Keratinocyte (primary cell): Measurements from ENCODE around the gene VPS35L. TPM values are rescaled to one million over a fixed set of nuclear protein-coding genes. Genes with fewer than 3 reads are reported as not detected.

ENCODE experiments used
- DNase-seq: peaks from one replicate; pipeline ENCODE4 v3.0.0-alpha.2; 2011; ENCODE audit warnings: low read depth, missing footprints, low spot score
- FAIRE-seq: peaks from 2 replicates; lab custom pipeline; 2011; peaks lifted over from hg19 to GRCh38; lab: Jason Lieb, UNC
- H2AFZ ChIP-seq: 2 replicates; pipeline ENCODE4 v1.6.0; 2012; ENCODE audit warnings: low read length, control low read depth, inconsistent platforms; ENCODE audit not compliant: control insufficient read depth
- H3K27ac ChIP-seq: 2 replicates; pipeline ENCODE4 v1.5.1; 2011; ENCODE audit warnings: low read length; ENCODE audit not compliant: control insufficient read depth, insufficient read depth
- H3K27me3 ChIP-seq: 3 replicates; pipeline ENCODE4 v1.6.0; 2011; ENCODE audit warnings: low read length; ENCODE audit not compliant: control insufficient read depth, insufficient read depth; ENCODE audit errors: extremely low read depth
- H3K36me3 ChIP-seq, 2 experiments: 2 replicates in 1 of 2; 3 replicates in 1 of 2; pipeline ENCODE4 v1.5.1; 2011; ENCODE audit warnings: low read length in 2 of 2, mild to moderate bottlenecking in 1 of 2; ENCODE audit not compliant: control insufficient read depth in 2 of 2, insufficient read depth in 2 of 2; ENCODE audit errors: extremely low read depth in 1 of 2
- H3K4me1 ChIP-seq: 3 replicates; pipeline ENCODE4 v1.5.1; 2011; ENCODE audit warnings: low read length; ENCODE audit not compliant: control insufficient read depth, insufficient read depth; ENCODE audit errors: extremely low read depth
- H3K4me2 ChIP-seq: 3 replicates; pipeline ENCODE4 v1.6.0; 2011; ENCODE audit warnings: low read depth, low read length; ENCODE audit not compliant: control insufficient read depth, insufficient read depth; ENCODE audit errors: extremely low read depth
- H3K4me3 ChIP-seq, 3 experiments: fragments of 200-600 bp in 1 of 3; sonication (generic) in 1 of 3; 2 replicates in 2 of 3; 3 replicates in 1 of 3; pipeline ENCODE4 v1.5.1; 2011 to 2016; ENCODE audit warnings: low read length in 3 of 3, mild to moderate bottlenecking in 3 of 3, control low read depth in 2 of 3, inconsistent platforms in 1 of 3, low read depth in 1 of 3, mixed read lengths in 1 of 3, mixed run types in 1 of 3, moderate library complexity in 1 of 3; ENCODE audit not compliant: control insufficient read depth in 2 of 3, insufficient read depth in 2 of 3; ENCODE audit errors: extremely low read depth in 1 of 3
- H3K79me2 ChIP-seq: 2 replicates; pipeline ENCODE4 v1.6.0; 2012; ENCODE audit warnings: low read length; ENCODE audit not compliant: control insufficient read depth, insufficient read depth
- H3K9ac ChIP-seq: 3 replicates; pipeline ENCODE4 v1.6.0; 2011; ENCODE audit warnings: low read length; ENCODE audit not compliant: control insufficient read depth, insufficient read depth; ENCODE audit errors: extremely low read depth
- H3K9me1 ChIP-seq: 3 replicates; pipeline ENCODE4 v1.6.0; 2011; ENCODE audit warnings: low read length; ENCODE audit not compliant: control insufficient read depth, insufficient read depth; ENCODE audit errors: extremely low read depth
- H3K9me3 ChIP-seq: 2 replicates; pipeline ENCODE4 v1.5.1; 2012; ENCODE audit warnings: low read depth, low read length; ENCODE audit not compliant: control insufficient read depth
- H4K20me1 ChIP-seq: 3 replicates; pipeline ENCODE4 v1.6.0; 2011; ENCODE audit warnings: low read length; ENCODE audit not compliant: control insufficient read depth, insufficient read depth; ENCODE audit errors: extremely low read depth
- EZH2 ChIP-seq: IDR thresholded peaks from one replicate; pipeline ENCODE4 v1.6.1; 2012; ENCODE audit warnings: inconsistent platforms, mild to moderate bottlenecking, low read length, moderate library complexity
- dilution Hi-C: fragments of 300-500 bp; cut with MboI; formaldehyde crosslinking; loops from one replicate; pipeline ENCODE4 v1.7.0; 2020; ENCODE audit warnings: low sequenced_read_pairs; ENCODE audit not compliant: extremely low pct_ligation_motif_present
- polyA plus RNA-seq, 5 experiments: library from polyadenylated mRNA; depleted of rRNA in 3 of 5; stranded (reverse) in 3 of 5; stranded (forward) in 1 of 5; unstranded in 1 of 5; fragments of >200 nt; gene quantifications; 1 replicate in 1 of 5; 2 replicates in 3 of 5; 3 replicates in 1 of 5; pipeline versions ENCODE4 v1.2.1 to v1.2.3, GENCODE V29; 2011 to 2012; ENCODE audit warnings: missing spikeins in 2 of 5, low read depth in 1 of 5, low replicate concordance in 1 of 5
- TF ChIP-seq, protein P1 (sequence below), 3 experiments: IDR thresholded peaks in 1 of 3; conservative IDR thresholded peaks in 1 of 3; optimal IDR thresholded peaks in 1 of 3; 2 replicates in 2 of 3; 3 replicates in 1 of 3; pipeline versions ENCODE3 to v1.5.1; 2011; ENCODE audit warnings: low read length in 3 of 3, mild to moderate bottlenecking in 3 of 3, moderate library complexity in 2 of 3, control low read depth in 1 of 3, inconsistent platforms in 1 of 3; ENCODE audit not compliant: insufficient read depth in 2 of 3; ENCODE audit errors: extremely low read depth in 1 of 3

VPS35L gene
- polyA plus RNA-seq, 1 donor (not counting 4 experiments of a cell fraction or from before 2014, with no cell fraction given) = 22.1 TPM

DNA sequence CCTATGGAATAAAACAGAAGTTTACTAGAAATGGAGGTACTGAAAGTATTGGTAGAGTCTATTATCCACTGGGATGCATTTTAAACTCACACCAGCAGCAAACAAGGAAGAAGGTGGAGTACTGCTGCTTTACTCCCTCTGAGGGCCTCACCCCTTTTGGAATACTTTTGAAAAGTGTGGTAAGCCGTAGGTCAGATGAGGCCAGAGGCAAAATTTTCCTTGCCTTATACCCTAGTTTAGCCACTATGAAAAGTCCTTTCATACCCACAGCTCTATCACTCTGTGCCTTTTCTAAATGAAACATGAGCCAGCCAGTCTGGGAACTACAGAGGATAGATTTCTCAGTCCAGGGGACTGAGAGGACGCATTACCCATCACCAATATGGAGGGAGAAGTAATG, 47.6 kb upstream of the VPS35L start:
- Histone ChIP-seq H3K4me2 (no peak overlapping the region), H2AFZ (no peak overlapping the region), H4K20me1 (peaks cover 4% of the 10 kb centered on the region), H3K27ac (no peak overlapping the region), H3K27me3 (no peaks in the 10 kb centered on the region), H3K36me3 (peaks cover 10 to 18% of the 10 kb centered on the region in 2 experiments), H3K79me2 (no peaks in the 10 kb centered on the region), H3K4me3 (no peak overlapping the region), H3K9ac (no peak overlapping the region), H3K9me3 (no peaks in the 10 kb centered on the region), H3K9me1 (no peaks in the 10 kb centered on the region), H3K4me1 (no peaks in the 10 kb centered on the region)
- DNase-seq (no peak), FAIRE-seq (no peak)
- dilution Hi-C loops = loop anchor here (25.0 kb wide), 1 partner anchor 96 kb away; the partner anchor contains the start of gene TMC5
- TF ChIP-seq, protein P1, sequence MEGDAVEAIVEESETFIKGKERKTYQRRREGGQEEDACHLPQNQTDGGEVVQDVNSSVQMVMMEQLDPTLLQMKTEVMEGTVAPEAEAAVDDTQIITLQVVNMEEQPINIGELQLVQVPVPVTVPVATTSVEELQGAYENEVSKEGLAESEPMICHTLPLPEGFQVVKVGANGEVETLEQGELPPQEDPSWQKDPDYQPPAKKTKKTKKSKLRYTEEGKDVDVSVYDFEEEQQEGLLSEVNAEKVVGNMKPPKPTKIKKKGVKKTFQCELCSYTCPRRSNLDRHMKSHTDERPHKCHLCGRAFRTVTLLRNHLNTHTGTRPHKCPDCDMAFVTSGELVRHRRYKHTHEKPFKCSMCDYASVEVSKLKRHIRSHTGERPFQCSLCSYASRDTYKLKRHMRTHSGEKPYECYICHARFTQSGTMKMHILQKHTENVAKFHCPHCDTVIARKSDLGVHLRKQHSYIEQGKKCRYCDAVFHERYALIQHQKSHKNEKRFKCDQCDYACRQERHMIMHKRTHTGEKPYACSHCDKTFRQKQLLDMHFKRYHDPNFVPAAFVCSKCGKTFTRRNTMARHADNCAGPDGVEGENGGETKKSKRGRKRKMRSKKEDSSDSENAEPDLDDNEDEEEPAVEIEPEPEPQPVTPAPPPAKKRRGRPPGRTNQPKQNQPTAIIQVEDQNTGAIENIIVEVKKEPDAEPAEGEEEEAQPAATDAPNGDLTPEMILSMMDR (optimal IDR thresholded peaks at IDR 0.05 in 1 of 3, IDR thresholded peaks at IDR 0.05 in 1 of 3, conservative IDR thresholded peaks at IDR 0.05 in 1 of 3; ENCODE audit: extremely low read depth in 1 of 3, insufficient read depth in 2 of 3, low read length in 3 of 3) = no peak
- no peak for TF ChIP-seq EZH2

DNA sequence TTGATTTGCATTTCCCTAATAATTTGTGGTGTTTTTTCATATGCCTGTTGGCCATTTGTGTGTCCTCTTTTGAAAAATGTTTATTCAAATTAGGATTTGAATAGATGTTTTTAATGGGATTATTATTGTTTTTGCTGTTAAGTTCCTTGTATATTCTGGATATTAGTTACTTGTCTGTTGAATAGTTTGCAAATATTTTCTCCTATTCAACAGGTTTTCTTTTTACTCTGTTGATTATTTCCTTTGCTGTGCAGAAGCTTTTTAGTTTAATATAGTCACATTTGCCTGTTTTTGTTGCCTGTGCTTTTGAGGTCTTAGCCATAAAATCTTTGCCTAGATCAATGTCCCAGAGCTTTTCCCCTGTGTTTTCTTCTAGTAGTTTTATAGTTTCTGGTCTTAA, 43.2 kb upstream of the VPS35L start:
- peaks cover 3% of the 10 kb centered on the region for H4K20me1 ChIP-seq
- dilution Hi-C loops = loop anchor here (25.0 kb wide), 1 partner anchor 100 kb away; the partner anchor contains the start of gene TMC5
- H3K4me2 ChIP-seq = no peak overlapping the region
- no peaks in the 10 kb centered on the region for H3K9me1 ChIP-seq
- H2AFZ ChIP-seq = no peak overlapping the region
- no peak overlapping the region for H3K4me3 ChIP-seq
- no peak overlapping the region for H3K27ac ChIP-seq
- H3K27me3 ChIP-seq = no peaks in the 10 kb centered on the region
- H3K9ac ChIP-seq = no peak overlapping the region
- peaks cover 0 to 10% of the 10 kb centered on the region in 2 experiments for H3K36me3 ChIP-seq
- no peak for TF ChIP-seq EZH2
- TF ChIP-seq, protein P1 (optimal IDR thresholded peaks at IDR 0.05 in 1 of 3, IDR thresholded peaks at IDR 0.05 in 1 of 3, conservative IDR thresholded peaks at IDR 0.05 in 1 of 3; ENCODE audit: extremely low read depth in 1 of 3, insufficient read depth in 2 of 3, low read length in 3 of 3) = no peak
- peaks cover 5% of the 10 kb centered on the region for H3K4me1 ChIP-seq
- DNase-seq = no peak
- H3K79me2 ChIP-seq = peaks cover 3% of the 10 kb centered on the region
- FAIRE-seq = no peak
- H3K9me3 ChIP-seq = no peaks in the 10 kb centered on the region
